Body of pancreas (tissue), 4 donors: Measurements from ENCODE around the gene SEPSECS. TPM values are rescaled to one million over a fixed set of nuclear protein-coding genes. Genes with fewer than 3 reads are reported as not detected.

Source experiments
- ATAC-seq: fragments of 150-250 bp; one replicate; pipeline ENCODE4 v1.9.1; 2016
- DNase-seq, 4 donors: peaks; one replicate each; pipeline ENCODE4 v3.0.0-alpha.2; 2019
- H3K27ac ChIP-seq, 4 donors: fragments of 200-600 bp; sonication (generic); 1 replicate in 3 of 4; 2 replicates in 1 of 4; pipeline versions ENCODE4 v1.5.1 to v1.6.1; 2016 to 2019; ENCODE audit warnings: mild to moderate bottlenecking in 1 of 4, mixed read lengths in 1 of 4, moderate library complexity in 1 of 4
- H3K27me3 ChIP-seq, 2 donors: fragments of 200-600 bp; sonication (generic); one replicate each; pipeline ENCODE4 v1.6.0; 2016; ENCODE audit warnings: mild to moderate bottlenecking in 1 of 2
- H3K36me3 ChIP-seq, 2 donors: fragments of 200-600 bp; sonication (generic); replicated peaks in 1 of 2; 2 replicates each; pipeline ENCODE4 v1.5.1; 2016; ENCODE audit warnings: low read depth in 2 of 2; ENCODE audit not compliant: insufficient read depth in 1 of 2
- H3K4me1 ChIP-seq: fragments of 200-600 bp; sonication (generic); one replicate; pipeline ENCODE4 v1.6.0; 2016
- H3K4me3 ChIP-seq, 2 donors: fragments of 200-600 bp; sonication (generic); 1 replicate in 1 of 2; 2 replicates in 1 of 2; pipeline ENCODE4 v1.5.1; 2016 to 2019
- H3K9me3 ChIP-seq, 3 donors: fragments of 200-600 bp; sonication (generic); 1 replicate in 2 of 3; 2 replicates in 1 of 3; pipeline ENCODE4 v1.5.1; 2016
- POLR2A ChIP-seq, 3 donors: fragments of 450-650 bp; IDR thresholded peaks; one replicate each; pipeline ENCODE4 v1.6.1; 2016; ENCODE audit warnings: antibody characterized with exemption in 3 of 3, mild to moderate bottlenecking in 2 of 3
- WGBS, 2 donors: methylation state at CpG; one replicate each; pipeline ENCODE4 v1.1.5; 2017; 5-methylcytosine and 5-hydroxymethylcytosine counted together
- intact Hi-C: fragments of 100-400 bp; cut with DNase I; formaldehyde crosslinking; loops from one replicate; pipeline ENCODE4 v1.15.1; 2023
- total RNA-seq, 2 donors: library from RNA; depleted of rRNA; stranded (reverse); fragments of >200 nt; gene quantifications; one replicate each; pipeline ENCODE4 v1.1.0, GENCODE V29; 2016
- TF ChIP-seq, protein P1 (sequence below), 7 experiments: fragments of 450-650 bp in 4 of 7; fragments of 200-600 bp in 3 of 7; sonication (generic) in 3 of 7; IDR thresholded peaks; one replicate each; pipeline ENCODE4 v1.5.1; 2016 to 2019; ENCODE audit warnings: antibody characterized with exemption in 7 of 7

SEPSECS gene
- total RNA-seq, 2 donors from 2014 or later = 7.9 to 8.8 TPM

DNA sequence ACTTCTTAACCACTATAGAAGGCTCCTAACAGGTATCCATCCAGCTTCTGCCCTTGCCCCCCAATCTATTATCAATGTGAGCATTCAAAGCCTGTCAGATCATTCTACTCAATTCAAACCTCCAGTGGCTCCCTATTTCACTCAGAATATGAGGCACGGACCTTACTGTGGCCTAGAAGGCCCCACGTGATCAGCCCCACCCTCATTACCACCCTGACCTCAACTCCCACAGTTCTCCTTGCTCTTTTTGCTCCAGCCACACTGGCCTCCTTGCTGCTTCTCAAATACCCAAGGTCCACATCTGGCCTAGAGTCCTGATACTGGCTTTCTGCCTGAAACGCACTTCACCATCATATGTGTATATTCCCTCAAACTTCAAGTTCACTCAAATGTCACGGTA is 18.7 kb downstream of the SEPSECS start:
- WGBS, 2 donors = 89 to 95% methylated on average over 4 of the region's 4 CpGs
- H3K27me3 ChIP-seq = no peaks in the 10 kb centered on the region
- ATAC-seq = no peak
- no peaks in the 10 kb centered on the region for H3K4me1 ChIP-seq
- DNase-seq = no peak
- TF ChIP-seq, protein P1, sequence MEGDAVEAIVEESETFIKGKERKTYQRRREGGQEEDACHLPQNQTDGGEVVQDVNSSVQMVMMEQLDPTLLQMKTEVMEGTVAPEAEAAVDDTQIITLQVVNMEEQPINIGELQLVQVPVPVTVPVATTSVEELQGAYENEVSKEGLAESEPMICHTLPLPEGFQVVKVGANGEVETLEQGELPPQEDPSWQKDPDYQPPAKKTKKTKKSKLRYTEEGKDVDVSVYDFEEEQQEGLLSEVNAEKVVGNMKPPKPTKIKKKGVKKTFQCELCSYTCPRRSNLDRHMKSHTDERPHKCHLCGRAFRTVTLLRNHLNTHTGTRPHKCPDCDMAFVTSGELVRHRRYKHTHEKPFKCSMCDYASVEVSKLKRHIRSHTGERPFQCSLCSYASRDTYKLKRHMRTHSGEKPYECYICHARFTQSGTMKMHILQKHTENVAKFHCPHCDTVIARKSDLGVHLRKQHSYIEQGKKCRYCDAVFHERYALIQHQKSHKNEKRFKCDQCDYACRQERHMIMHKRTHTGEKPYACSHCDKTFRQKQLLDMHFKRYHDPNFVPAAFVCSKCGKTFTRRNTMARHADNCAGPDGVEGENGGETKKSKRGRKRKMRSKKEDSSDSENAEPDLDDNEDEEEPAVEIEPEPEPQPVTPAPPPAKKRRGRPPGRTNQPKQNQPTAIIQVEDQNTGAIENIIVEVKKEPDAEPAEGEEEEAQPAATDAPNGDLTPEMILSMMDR (IDR thresholded peaks at IDR 0.05) = no peak
- TF ChIP-seq POLR2A (IDR thresholded peaks at IDR 0.05) = no peak
- H3K27ac ChIP-seq = no peak overlapping the region
- no peak overlapping the region for H3K4me3 ChIP-seq
- peaks cover 0 to 6% of the 10 kb centered on the region in 2 donors for H3K36me3 ChIP-seq
- H3K9me3 ChIP-seq = no peaks in the 10 kb centered on the region
- intact Hi-C loops = no loop called here

DNA sequence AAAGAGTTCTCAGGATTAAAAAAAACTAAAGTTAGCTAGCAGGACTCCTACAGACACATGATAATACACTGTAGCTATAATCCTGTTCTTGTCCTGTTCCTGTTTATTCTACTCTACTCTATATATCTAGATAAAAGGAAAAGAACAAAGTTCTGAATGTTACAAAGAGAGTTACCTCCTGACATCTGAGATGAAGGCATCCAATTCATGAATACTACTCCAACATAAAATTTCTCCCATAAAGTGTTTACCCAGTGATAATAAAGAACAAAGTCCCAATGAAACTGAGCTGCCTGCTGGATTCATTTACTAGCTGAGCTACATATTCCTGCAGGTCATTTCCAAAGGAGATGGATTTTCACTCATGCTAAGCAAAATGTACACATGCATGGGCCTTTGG is 27.1 kb downstream of the SEPSECS start:
- TF ChIP-seq, protein P1 (IDR thresholded peaks at IDR 0.05) = no peak
- no peak for TF ChIP-seq POLR2A (IDR thresholded peaks at IDR 0.05)
- DNase-seq = no peak
- H3K9me3 ChIP-seq = no peaks in the 10 kb centered on the region
- no peaks in the 10 kb centered on the region for H3K36me3 ChIP-seq
- intact Hi-C loops = no loop called here
- no peak overlapping the region for H3K4me3 ChIP-seq
- ATAC-seq = no peak
- no peak overlapping the region for H3K27ac ChIP-seq
- H3K27me3 ChIP-seq = no peaks in the 10 kb centered on the region
- no peaks in the 10 kb centered on the region for H3K4me1 ChIP-seq

DNA sequence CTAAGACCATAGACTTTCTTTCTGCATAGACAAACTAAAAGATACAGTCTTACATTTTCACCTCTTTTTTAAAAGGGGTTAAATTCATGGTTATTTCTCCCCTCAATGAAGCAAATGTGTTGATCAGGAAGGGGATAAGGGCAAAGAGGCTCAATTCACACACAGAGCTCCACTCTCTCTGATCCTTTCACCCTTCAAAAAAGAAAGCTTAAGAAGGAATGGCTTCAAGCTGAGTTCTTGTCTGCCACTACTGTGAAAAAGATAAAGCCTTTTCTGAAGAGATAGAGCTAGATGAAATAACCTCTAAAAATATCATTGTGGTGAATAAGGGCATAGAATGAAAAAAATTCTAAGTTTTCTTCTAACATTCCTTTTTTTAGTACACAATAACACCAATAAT is 28.3 kb downstream of the SEPSECS start:
- Histone ChIP-seq H3K36me3 (no peaks in the 10 kb centered on the region), H3K27me3 (no peaks in the 10 kb centered on the region), H3K9me3 (no peaks in the 10 kb centered on the region), H3K27ac (no peak overlapping the region), H3K4me1 (no peaks in the 10 kb centered on the region), H3K4me3 (no peak overlapping the region)
- ATAC-seq (no peak), DNase-seq (no peak)
- intact Hi-C loops = no loop called here
- TF ChIP-seq POLR2A (IDR thresholded peaks at IDR 0.05) = no peak
- TF ChIP-seq, protein P1 (IDR thresholded peaks at IDR 0.05) = no peak

DNA sequence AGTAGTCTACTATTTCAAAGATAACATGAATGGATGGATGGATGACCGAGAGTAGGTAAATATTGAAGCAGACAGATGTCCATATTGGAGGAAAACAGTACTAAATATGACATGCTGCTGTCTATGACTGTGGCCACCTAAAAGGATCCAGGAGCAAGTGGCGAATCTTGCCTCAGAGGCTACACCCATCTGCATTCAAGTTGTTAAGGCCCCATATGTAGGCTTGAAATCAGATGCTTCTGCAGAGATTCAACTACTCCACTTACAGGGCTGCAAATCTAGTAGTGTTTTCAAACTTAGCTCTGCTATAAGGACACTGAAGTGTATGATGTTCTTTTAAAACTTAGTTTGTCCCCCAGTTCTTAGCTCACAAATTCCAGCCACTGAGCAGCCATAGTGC is 28.9 kb downstream of the SEPSECS start:
- no peak for TF ChIP-seq POLR2A (IDR thresholded peaks at IDR 0.05)
- TF ChIP-seq, protein P1 (IDR thresholded peaks at IDR 0.05) = no peak
- Histone ChIP-seq H3K9me3 (no peaks in the 10 kb centered on the region), H3K4me3 (no peak overlapping the region), H3K27me3 (no peaks in the 10 kb centered on the region), H3K36me3 (peaks cover 0 to 3% of the 10 kb centered on the region in 2 donors), H3K4me1 (no peaks in the 10 kb centered on the region), H3K27ac (no peak overlapping the region)
- DNase-seq (no peak), ATAC-seq (no peak)
- 89 to 90% methylated on average over 2 of the region's 2 CpGs for WGBS, 2 donors
- intact Hi-C loops = no loop called here

DNA sequence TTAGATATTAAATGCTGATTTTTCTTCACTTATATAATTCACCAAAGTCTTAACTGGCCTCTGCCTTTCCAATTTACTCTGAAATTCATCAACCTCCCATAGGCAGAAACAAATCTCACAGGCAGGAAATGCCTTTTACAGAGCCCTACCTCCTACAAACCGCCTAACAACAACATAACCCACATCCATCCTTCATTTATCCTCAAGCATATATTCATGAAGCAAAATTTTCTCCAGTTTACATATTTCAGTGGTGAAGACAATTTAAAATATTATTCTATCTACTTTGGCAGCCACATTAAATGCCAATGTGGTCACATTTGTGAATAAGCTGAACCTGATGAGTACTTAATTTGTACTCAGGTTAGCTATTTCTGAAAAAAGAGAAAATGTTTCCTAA is 30.3 kb downstream of the SEPSECS start:
- Histone ChIP-seq H3K9me3 (no peaks in the 10 kb centered on the region), H3K4me3 (no peak overlapping the region), H3K27me3 (no peaks in the 10 kb centered on the region), H3K27ac (no peak overlapping the region), H3K4me1 (no peaks in the 10 kb centered on the region), H3K36me3 (peaks cover 0 to 5% of the 10 kb centered on the region in 2 donors)
- intact Hi-C loops = no loop called here
- ATAC-seq = no peak
- no peak for DNase-seq
- TF ChIP-seq, protein P1 (IDR thresholded peaks at IDR 0.05) = no peak
- TF ChIP-seq POLR2A (IDR thresholded peaks at IDR 0.05) = no peak
- WGBS, 2 donors = 91 to 97% methylated on average over 1 of the region's 1 CpG
